HG02852 (cell line): ENCODE results near the gene CLECL1.
A peak's percentile ranks its signal among the peaks of the same experiment; 100 is the strongest.
"Not testable (repeated sequence)": the region's sequence is repeated elsewhere in the genome, so short reads cannot be mapped to it uniquely, and the experiment has no call there.

Source experiments
- ATAC-seq: cut with Tn5 transposase; IDR thresholded peaks from one replicate; pipeline ENCODE4 v1.9.1; 2021; ENCODE audit warnings: mild to moderate bottlenecking, moderate library complexity; ENCODE audit not compliant: unreplicated experiment

CLECL1 gene

GRCh38 chr12:9752145-9752933 lies 19.4 kb upstream of the CLECL1 start:
- ATAC-seq: no peak

GRCh38 chr12:9751204-9752144 lies 18.6 kb upstream of the CLECL1 start:
- no peak for ATAC-seq

- ATAC-seq: peak; percentile 67
These were observed 17.6 kb upstream of the CLECL1 start for GRCh38 chr12:9750276-9751203.

- ATAC-seq: no peak
These were observed 16.7 kb upstream of the CLECL1 start for GRCh38 chr12:9749640-9750039.

GRCh38 chr12:9745199-9745598 lies 12.3 kb upstream of the CLECL1 start:
- no peak for ATAC-seq

GRCh38 chr12:9742661-9743060 lies 9.8 kb upstream of the CLECL1 start:
- ATAC-seq: no peak

- peak; percentile 83 for ATAC-seq
These were observed 8.8 kb upstream of the CLECL1 start for GRCh38 chr12:9741726-9742125.

GRCh38 chr12:9740106-9740750 lies 7.3 kb upstream of the CLECL1 start:
- no peak for ATAC-seq

GRCh38 chr12:9739404-9740105 lies 6.7 kb upstream of the CLECL1 start:
- ATAC-seq: not testable (repeated sequence)

- ATAC-seq: not testable (repeated sequence)
These were observed 6.0 kb upstream of the CLECL1 start for GRCh38 chr12:9738905-9739304.

- no peak for ATAC-seq
These were observed 4.2 kb upstream of the CLECL1 start for GRCh38 chr12:9736936-9737705.

GRCh38 chr12:9735601-9736000 lies 2.7 kb upstream of the CLECL1 start:
- ATAC-seq: no peak

GRCh38 chr12:9731797-9732196 lies 1.1 kb downstream of the CLECL1 start:
- ATAC-seq: no peak

- ATAC-seq: no peak
These were observed 1.5 kb downstream of the CLECL1 start for GRCh38 chr12:9731393-9731792.

GRCh38 chr12:9730591-9730990 lies 2.3 kb downstream of the CLECL1 start:
- ATAC-seq: no peak

- ATAC-seq: no peak
These were observed 2.9 kb downstream of the CLECL1 start for GRCh38 chr12:9730011-9730410.

GRCh38 chr12:9729082-9729481 lies 3.8 kb downstream of the CLECL1 start:
- no peak for ATAC-seq

- no peak for ATAC-seq
These were observed 5.1 kb downstream of the CLECL1 start for GRCh38 chr12:9727813-9728212.
